ENCODE data around the gene SH3PXD2B. TPM values are rescaled to one million over a fixed set of nuclear protein-coding genes. Genes with fewer than 3 reads are reported as not detected.

SH3PXD2B gene
- polyA plus RNA-seq, 3 donors: 0.19 to 0.77 (median 0.31) TPM

DNA sequence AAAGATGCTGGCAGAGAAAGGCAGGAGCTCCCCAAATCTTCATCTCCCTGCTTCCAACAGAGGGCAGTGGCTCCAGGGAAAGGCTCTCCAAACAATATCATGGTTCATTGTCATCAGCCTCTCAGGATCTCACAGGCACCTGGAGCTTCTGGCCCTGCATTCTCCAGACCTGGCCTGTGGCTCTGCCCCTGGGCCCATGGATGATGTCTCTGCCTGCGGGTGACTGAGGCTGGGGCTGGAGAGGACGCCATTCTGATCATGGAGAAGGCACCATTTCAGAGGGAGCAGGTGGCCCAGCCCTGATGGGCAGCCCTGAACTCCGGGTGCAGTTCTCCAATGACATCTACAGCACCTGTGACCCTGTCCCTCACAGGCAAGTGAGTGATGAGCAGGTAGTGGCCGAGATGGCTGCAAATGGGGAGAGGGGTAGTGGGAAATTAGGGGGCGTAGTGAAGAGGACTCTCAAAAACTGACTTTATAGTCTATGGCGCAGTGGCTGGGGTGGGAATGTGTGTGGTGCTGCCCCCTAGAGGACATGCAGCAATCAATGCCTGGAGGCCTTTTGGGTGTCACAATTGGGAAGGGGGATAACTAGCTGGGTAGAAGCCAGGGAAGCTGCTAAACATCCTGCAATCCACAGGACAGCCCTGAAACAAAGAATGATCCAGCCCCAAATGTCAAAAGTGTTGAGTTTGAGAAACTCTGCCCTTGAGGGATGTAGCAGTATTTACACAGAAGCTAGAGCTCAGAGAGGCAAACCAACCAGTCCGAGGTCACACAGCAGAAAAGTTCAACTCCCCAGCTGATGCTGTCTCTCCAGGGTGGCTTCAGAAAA is 3.2 kb downstream of the SH3PXD2B start:
- peaks cover 0 to 11% of the 10 kb centered on the region in 2 donors for H3K9me3 ChIP-seq (replicated peaks in 1 of 2; ENCODE audit: control insufficient read depth in 1 of 2, insufficient read depth in 1 of 2, low read length in 2 of 2)
- 85% methylated on average over 7 of the region's 7 CpGs for WGBS (ENCODE audit: insufficient coverage)
- no peaks in the 10 kb centered on the region for H4K20me1 ChIP-seq (ENCODE audit: insufficient read depth, low read length)
- DNase-seq: peak; percentile 32 to 61 (median 45)
- Mint-ChIP-seq H3K4me3 (peak overlapping the region in 1 of 2 donors; percentile 6), H3K36me3 (peaks cover 11% of the 10 kb centered on the region in 2 donors), H3K27ac (peak overlapping the region in 3 of 7 donors; percentile 2 to 32 (median 14)), H3K9me3 (peaks cover 0 to 15% (median 8%) of the 10 kb centered on the region in 7 donors), H3K4me1 (peaks cover 21% of the 10 kb centered on the region), H3K27me3 (ENCODE audit: low read depth in 3 of 3) (peaks cover 46 to 65% (median 51%) of the 10 kb centered on the region in 3 donors)
- H3K4me1 ChIP-seq (ENCODE audit: control insufficient read depth in 1 of 2, insufficient read depth in 2 of 2, low read length in 2 of 2): peaks cover 9 to 12% of the 10 kb centered on the region in 2 donors
- no peak overlapping the region for H3K9ac ChIP-seq (ENCODE audit: insufficient read depth, low read length, poor library complexity, severe bottlenecking)
- intact Hi-C loops (cut with micrococcal nuclease): no loop called here
- H3K36me3 ChIP-seq (replicated peaks in 1 of 2; ENCODE audit: control insufficient read depth in 1 of 2, insufficient read depth in 2 of 2, low read length in 2 of 2): no peaks in the 10 kb centered on the region
- no peaks in the 10 kb centered on the region for H3K79me2 ChIP-seq (ENCODE audit: insufficient read depth, low read length)
- no peak overlapping the region for H3K4me2 ChIP-seq (replicated peaks; ENCODE audit: extremely low read depth, low read length, poor library complexity, severe bottlenecking)
- H2AFZ ChIP-seq (ENCODE audit: insufficient read depth, low read depth, low read length, poor library complexity, severe bottlenecking): no peak overlapping the region
- H3K4me3 ChIP-seq (replicated peaks in 1 of 3; ENCODE audit: low read depth in 2 of 3, low read length in 3 of 3): no peak overlapping the region
- H3K27ac ChIP-seq (ENCODE audit: low read depth in 1 of 2, low read length in 2 of 2): no peak overlapping the region
- H3K27me3 ChIP-seq (ENCODE audit: control insufficient read depth in 2 of 2, insufficient read depth in 2 of 2, low read length in 2 of 2): peaks cover 26 to 39% of the 10 kb centered on the region in 2 donors
- TF ChIP-seq CTCF (IDR thresholded peaks at IDR 0.05): peak; percentile 83

DNA sequence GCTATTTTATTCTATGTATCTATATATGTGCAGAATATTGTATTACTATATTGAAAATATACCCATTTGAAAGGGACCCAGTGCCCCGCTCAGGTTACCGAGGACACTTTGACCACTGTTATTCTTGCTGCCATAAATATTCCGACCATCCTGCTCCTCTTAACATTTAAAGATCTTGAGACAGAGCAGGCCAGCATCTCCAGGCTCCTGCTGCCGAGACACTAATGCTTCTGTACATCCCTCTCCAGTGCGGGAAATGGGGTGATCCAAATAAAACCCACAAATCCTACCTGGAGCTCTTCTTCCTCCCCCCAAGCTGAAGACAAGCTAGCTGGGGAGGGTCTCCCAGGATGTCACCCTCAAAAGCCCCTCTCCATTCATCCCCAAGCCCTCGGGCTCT is 3.9 kb downstream of the SH3PXD2B start:
- H3K9me3 ChIP-seq (replicated peaks in 1 of 2; ENCODE audit: control insufficient read depth in 1 of 2, insufficient read depth in 1 of 2, low read length in 2 of 2): peaks cover 0 to 11% of the 10 kb centered on the region in 2 donors
- H3K27ac ChIP-seq (ENCODE audit: low read depth in 1 of 2, low read length in 2 of 2): no peak overlapping the region
- no peak for DNase-seq
- WGBS (ENCODE audit: insufficient coverage): 89% methylated on average over 5 of the region's 6 CpGs
- no peaks in the 10 kb centered on the region for H3K79me2 ChIP-seq (ENCODE audit: insufficient read depth, low read length)
- H3K4me2 ChIP-seq (replicated peaks; ENCODE audit: extremely low read depth, low read length, poor library complexity, severe bottlenecking): no peak overlapping the region
- Mint-ChIP-seq H3K9me3 (peaks cover 0 to 14% (median 8%) of the 10 kb centered on the region in 7 donors), H3K4me1 (peaks cover 21% of the 10 kb centered on the region), H3K36me3 (peaks cover 11% of the 10 kb centered on the region in 2 donors), H3K27me3 (ENCODE audit: low read depth in 3 of 3) (peaks cover 39 to 65% (median 46%) of the 10 kb centered on the region in 3 donors), H3K27ac (no peak overlapping the region), H3K4me3 (peak overlapping the region in 1 of 2 donors; percentile 6)
- no peak overlapping the region for H3K9ac ChIP-seq (ENCODE audit: insufficient read depth, low read length, poor library complexity, severe bottlenecking)
- no peak for TF ChIP-seq CTCF (IDR thresholded peaks at IDR 0.05)
- H2AFZ ChIP-seq (ENCODE audit: insufficient read depth, low read depth, low read length, poor library complexity, severe bottlenecking): no peak overlapping the region
- no peaks in the 10 kb centered on the region for H4K20me1 ChIP-seq (ENCODE audit: insufficient read depth, low read length)
- H3K27me3 ChIP-seq (ENCODE audit: control insufficient read depth in 2 of 2, insufficient read depth in 2 of 2, low read length in 2 of 2): peaks cover 23 to 36% of the 10 kb centered on the region in 2 donors
- no peak overlapping the region for H3K4me3 ChIP-seq (replicated peaks in 1 of 3; ENCODE audit: low read depth in 2 of 3, low read length in 3 of 3)
- H3K4me1 ChIP-seq (ENCODE audit: control insufficient read depth in 1 of 2, insufficient read depth in 2 of 2, low read length in 2 of 2): peaks cover 9 to 12% of the 10 kb centered on the region in 2 donors
- no peaks in the 10 kb centered on the region for H3K36me3 ChIP-seq (replicated peaks in 1 of 2; ENCODE audit: control insufficient read depth in 1 of 2, insufficient read depth in 2 of 2, low read length in 2 of 2)
- intact Hi-C loops (cut with micrococcal nuclease): no loop called here

Measured in CD14-positive monocyte (primary cell).